Colonic mucosa (tissue), 4 donors: Measurements from ENCODE around the gene BBS5. TPM values are rescaled to one million over a fixed set of nuclear protein-coding genes. Genes with fewer than 3 reads are reported as not detected.
"Not testable (repeated sequence)": the region's sequence is repeated elsewhere in the genome, so short reads cannot be mapped to it uniquely, and the experiment has no call there.

Experiments
- DNase-seq: peaks from one replicate; pipeline ENCODE4 v3.0.0-alpha.2; 2020
- H3K27ac ChIP-seq: fragments of 200-600 bp; one replicate; pipeline ENCODE4 v1.8.0; 2021
- H3K27me3 ChIP-seq: fragments of 200-600 bp; one replicate; pipeline ENCODE4 v1.8.0; 2021
- H3K36me3 ChIP-seq: fragments of 200-600 bp; one replicate; pipeline ENCODE4 v1.8.0; 2021
- H3K4me1 ChIP-seq: fragments of 200-600 bp; one replicate; pipeline ENCODE4 v1.8.0; 2021; ENCODE audit warnings: mild to moderate bottlenecking
- H3K4me3 ChIP-seq: fragments of 200-600 bp; one replicate; pipeline ENCODE4 v1.8.0; 2021
- H3K9ac ChIP-seq, 2 donors: one replicate each; pipeline ENCODE4 v1.7.0; 2013; ENCODE audit warnings: control low read depth in 2 of 2, low read depth in 2 of 2, low read length in 2 of 2
- H3K9me3 ChIP-seq: fragments of 200-600 bp; one replicate; pipeline ENCODE4 v1.8.0; 2021
- CTCF ChIP-seq: fragments of 200-600 bp; IDR thresholded peaks from one replicate; pipeline ENCODE4 v1.8.0; 2022; ENCODE audit warnings: antibody characterized with exemption, mild to moderate bottlenecking
- intact Hi-C: fragments of 100-400 bp; cut with DNase I; formaldehyde crosslinking; loops from one replicate; pipeline ENCODE4 v1.14.1; 2022
- total RNA-seq, 2 donors: library from RNA; stranded (reverse); fragmentation: NEBNext Ultra II Directional in 1 of 2; extraction: Animal tissue kit (Norgen Biotek cat#: 25700) in 1 of 2; gene quantifications; one replicate each; pipeline ENCODE4 v1.2.1, GENCODE V29; 2021
- donor health status: healthy.
- donor health status: DM: no; HTN: no; CAD: no.
- donor health status: DM: no; HTN: no; CAD: no.

Gene BBS5
- total RNA-seq, 2 donors from 2014 or later, result 1.9 to 2.4 TPM

- no peak for DNase-seq
Observed at GRCh38 chr2:169511818-169512217, 32.5 kb downstream of the BBS5 start.

GRCh38 chr2:169512525-169512924 is 33.2 kb downstream of the BBS5 start:
- no peak for TF ChIP-seq CTCF
- no peak for DNase-seq

More at GRCh38 chr2:169511818-169512217, 32.5 kb downstream of the BBS5 start:
- no peak for TF ChIP-seq CTCF
- H3K4me1 ChIP-seq, result no peaks in the 10 kb centered on the region
- no peak overlapping the region for H3K9ac ChIP-seq
- no peaks in the 10 kb centered on the region for H3K9me3 ChIP-seq
- H3K27me3 ChIP-seq, result no peaks in the 10 kb centered on the region
- no peaks in the 10 kb centered on the region for H3K36me3 ChIP-seq
- H3K4me3 ChIP-seq, result no peak overlapping the region
- no peak overlapping the region for H3K27ac ChIP-seq
- intact Hi-C loops, result no loop called here

GRCh38 chr2:169513094-169513493 is 33.8 kb downstream of the BBS5 start:
- TF ChIP-seq CTCF, result no peak
- Histone ChIP-seq H3K9me3 (no peaks in the 10 kb centered on the region), H3K27me3 (no peaks in the 10 kb centered on the region), H3K36me3 (no peaks in the 10 kb centered on the region), H3K4me1 (no peaks in the 10 kb centered on the region), H3K9ac (no peak overlapping the region), H3K4me3 (no peak overlapping the region), H3K27ac (no peak overlapping the region)
- no peak for DNase-seq
- intact Hi-C loops, result no loop called here

More at GRCh38 chr2:169512525-169512924, 33.2 kb downstream of the BBS5 start:
- intact Hi-C loops, result no loop called here
- Histone ChIP-seq H3K9ac (no peak overlapping the region), H3K4me3 (no peak overlapping the region), H3K9me3 (no peaks in the 10 kb centered on the region), H3K4me1 (no peaks in the 10 kb centered on the region), H3K36me3 (no peaks in the 10 kb centered on the region), H3K27ac (no peak overlapping the region), H3K27me3 (no peaks in the 10 kb centered on the region)

GRCh38 chr2:169513926-169514325 is 34.6 kb downstream of the BBS5 start:
- no peak overlapping the region for H3K4me3 ChIP-seq
- intact Hi-C loops, result no loop called here
- H3K36me3 ChIP-seq, result no peaks in the 10 kb centered on the region
- no peak overlapping the region for H3K9ac ChIP-seq
- no peak overlapping the region for H3K27ac ChIP-seq
- no peaks in the 10 kb centered on the region for H3K4me1 ChIP-seq
- no peaks in the 10 kb centered on the region for H3K9me3 ChIP-seq
- no peak for DNase-seq
- no peak for TF ChIP-seq CTCF
- H3K27me3 ChIP-seq, result no peaks in the 10 kb centered on the region

- H3K27ac ChIP-seq, H3K27me3 ChIP-seq, H3K4me3 ChIP-seq, H3K9me3 ChIP-seq, H3K36me3 ChIP-seq, H3K9ac ChIP-seq, H3K4me1 ChIP-seq, DNase-seq, intact Hi-C loops: not testable (repeated sequence)
Observed at GRCh38 chr2:169514758-169515157, 35.5 kb downstream of the BBS5 start.

GRCh38 chr2:169516488-169516995 is 37.2 kb downstream of the BBS5 start:
- DNase-seq, H3K9ac ChIP-seq, H3K27me3 ChIP-seq, H3K9me3 ChIP-seq, H3K4me1 ChIP-seq, H3K4me3 ChIP-seq, H3K27ac ChIP-seq, intact Hi-C loops, H3K36me3 ChIP-seq: not testable (repeated sequence)
